Measurements from ENCODE around the gene ARSD. TPM values are rescaled to one million over a fixed set of nuclear protein-coding genes. Genes with fewer than 3 reads are reported as not detected.

ARSD gene
- total RNA-seq, 1 donor from 2014 or later: 55.5 TPM

DNA sequence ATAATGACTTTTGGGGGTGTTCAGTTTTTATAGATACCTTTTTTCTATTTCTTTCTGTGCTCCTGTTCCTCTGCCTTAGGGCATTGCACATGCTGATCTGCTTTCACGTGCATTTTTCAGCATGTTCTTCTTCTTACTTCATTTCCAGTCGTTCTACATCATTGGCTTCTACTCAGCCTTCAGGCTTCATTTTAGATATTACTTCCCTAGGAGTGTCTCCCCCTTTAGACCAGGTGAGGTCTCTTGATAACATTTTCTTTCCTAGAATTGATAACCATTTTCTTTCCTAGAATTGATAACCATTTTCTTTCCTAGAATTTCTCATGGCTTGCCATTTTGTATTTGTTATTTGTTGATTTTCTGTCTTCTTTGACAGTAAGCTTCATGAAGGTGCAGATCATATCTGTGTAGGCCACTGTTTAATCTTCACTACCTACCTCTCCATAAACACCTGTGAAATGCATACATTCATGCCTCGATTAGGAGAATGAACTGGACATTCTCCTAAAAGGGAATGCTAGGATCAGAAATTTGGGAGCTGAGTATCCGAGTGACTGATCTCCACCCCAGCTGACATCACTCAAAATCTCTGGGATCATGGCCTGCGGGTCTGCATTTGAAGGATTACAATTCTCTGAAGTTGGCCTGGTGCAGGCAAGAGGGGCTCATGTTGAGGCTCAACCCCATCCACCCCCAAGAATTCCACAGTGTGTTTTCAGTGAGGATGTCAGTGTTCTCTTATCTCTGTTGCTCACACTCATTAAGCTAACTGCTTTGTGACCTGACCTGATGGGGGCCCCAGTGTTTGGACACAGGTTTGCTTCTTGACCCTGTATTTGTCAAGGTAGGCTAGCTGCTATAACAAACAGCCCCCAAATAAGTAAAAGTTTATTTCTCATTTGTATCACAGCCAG is 54.7 kb downstream of the ARSD start:
- DNase-seq (ENCODE audit: low spot score in 2 of 2, unreplicated experiment in 2 of 2): no peak
- Mint-ChIP-seq H3K27me3 (ENCODE audit: low read depth) (no peaks in the 10 kb centered on the region), H3K36me3 (peaks cover 65% of the 10 kb centered on the region), H3K4me3 (no peak overlapping the region), H3K27ac (no peak overlapping the region), H3K9me3 (peaks cover 33% of the 10 kb centered on the region), H3K4me1 (peaks cover 7% of the 10 kb centered on the region)
- TF ChIP-seq, protein P1, sequence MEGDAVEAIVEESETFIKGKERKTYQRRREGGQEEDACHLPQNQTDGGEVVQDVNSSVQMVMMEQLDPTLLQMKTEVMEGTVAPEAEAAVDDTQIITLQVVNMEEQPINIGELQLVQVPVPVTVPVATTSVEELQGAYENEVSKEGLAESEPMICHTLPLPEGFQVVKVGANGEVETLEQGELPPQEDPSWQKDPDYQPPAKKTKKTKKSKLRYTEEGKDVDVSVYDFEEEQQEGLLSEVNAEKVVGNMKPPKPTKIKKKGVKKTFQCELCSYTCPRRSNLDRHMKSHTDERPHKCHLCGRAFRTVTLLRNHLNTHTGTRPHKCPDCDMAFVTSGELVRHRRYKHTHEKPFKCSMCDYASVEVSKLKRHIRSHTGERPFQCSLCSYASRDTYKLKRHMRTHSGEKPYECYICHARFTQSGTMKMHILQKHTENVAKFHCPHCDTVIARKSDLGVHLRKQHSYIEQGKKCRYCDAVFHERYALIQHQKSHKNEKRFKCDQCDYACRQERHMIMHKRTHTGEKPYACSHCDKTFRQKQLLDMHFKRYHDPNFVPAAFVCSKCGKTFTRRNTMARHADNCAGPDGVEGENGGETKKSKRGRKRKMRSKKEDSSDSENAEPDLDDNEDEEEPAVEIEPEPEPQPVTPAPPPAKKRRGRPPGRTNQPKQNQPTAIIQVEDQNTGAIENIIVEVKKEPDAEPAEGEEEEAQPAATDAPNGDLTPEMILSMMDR (IDR thresholded peaks at IDR 0.05; ENCODE audit: unreplicated experiment): no peak

DNA sequence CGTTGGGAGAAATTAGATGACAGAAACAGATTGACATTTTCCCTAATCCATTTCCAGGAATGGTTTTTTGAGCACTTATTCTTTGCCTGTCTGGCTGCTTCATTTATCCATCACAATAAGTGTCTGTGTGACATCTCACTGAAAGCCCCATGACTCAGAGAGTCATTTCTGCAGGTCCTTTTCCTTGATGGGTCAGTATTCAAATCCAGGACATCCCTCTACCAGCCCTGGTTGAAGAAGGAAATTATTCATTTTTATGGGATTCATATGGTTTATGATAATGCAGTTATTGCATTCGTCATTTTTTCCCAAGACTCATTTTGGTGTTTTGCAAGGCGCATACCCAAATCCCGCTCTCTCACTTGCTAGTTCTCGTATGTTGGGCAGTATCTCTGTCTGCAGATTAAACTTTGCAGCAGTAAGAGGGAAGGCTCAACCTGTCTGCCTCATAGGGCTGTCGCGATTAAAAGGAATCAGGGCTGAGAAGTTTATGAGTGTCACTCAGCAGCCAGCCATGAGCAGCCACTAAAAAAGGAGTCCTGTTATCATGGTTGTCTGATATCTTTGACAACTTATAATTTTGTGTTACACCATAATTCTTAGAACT is 56.4 kb downstream of the ARSD start:
- no peak overlapping the region for H3K4me3 Mint-ChIP-seq
- peaks cover 72% of the 10 kb centered on the region for H3K36me3 Mint-ChIP-seq
- H3K4me1 Mint-ChIP-seq: peaks cover 7% of the 10 kb centered on the region
- H3K9me3 Mint-ChIP-seq: peaks cover 41% of the 10 kb centered on the region
- peak overlapping the region; percentile 58 for H3K27ac Mint-ChIP-seq
- no peaks in the 10 kb centered on the region for H3K27me3 Mint-ChIP-seq (ENCODE audit: low read depth)
- no peak for DNase-seq (ENCODE audit: low spot score in 2 of 2, unreplicated experiment in 2 of 2)
- TF ChIP-seq, protein P1 (IDR thresholded peaks at IDR 0.05; ENCODE audit: unreplicated experiment): no peak

DNA sequence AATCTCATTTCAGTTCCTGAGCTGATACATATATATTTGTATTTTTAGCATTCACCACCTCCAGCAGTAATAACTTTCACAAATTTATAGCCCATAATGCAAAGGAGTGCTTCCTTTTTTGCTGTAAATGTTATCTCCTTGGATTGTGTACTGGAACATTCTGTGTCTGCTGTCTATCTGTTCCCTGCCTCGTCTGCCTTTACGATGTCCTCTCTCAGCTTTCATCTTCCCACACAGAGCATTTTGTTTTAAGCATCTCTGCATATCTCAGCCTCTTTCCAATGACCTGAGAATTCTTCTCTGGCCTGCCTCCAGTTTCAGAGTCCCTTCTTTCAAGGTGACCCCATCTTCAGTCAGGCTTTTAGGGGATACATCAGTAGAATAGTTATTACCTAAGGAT is 57.3 kb downstream of the ARSD start:
- TF ChIP-seq, protein P1 (IDR thresholded peaks at IDR 0.05; ENCODE audit: unreplicated experiment): no peak
- no peak for DNase-seq (ENCODE audit: low spot score in 2 of 2, unreplicated experiment in 2 of 2)
- Mint-ChIP-seq H3K36me3 (peaks cover 70% of the 10 kb centered on the region), H3K4me1 (peaks cover 14% of the 10 kb centered on the region), H3K9me3 (peaks cover 41% of the 10 kb centered on the region), H3K27ac (peak overlapping the region; percentile 13), H3K4me3 (no peak overlapping the region), H3K27me3 (ENCODE audit: low read depth) (no peaks in the 10 kb centered on the region)

DNA sequence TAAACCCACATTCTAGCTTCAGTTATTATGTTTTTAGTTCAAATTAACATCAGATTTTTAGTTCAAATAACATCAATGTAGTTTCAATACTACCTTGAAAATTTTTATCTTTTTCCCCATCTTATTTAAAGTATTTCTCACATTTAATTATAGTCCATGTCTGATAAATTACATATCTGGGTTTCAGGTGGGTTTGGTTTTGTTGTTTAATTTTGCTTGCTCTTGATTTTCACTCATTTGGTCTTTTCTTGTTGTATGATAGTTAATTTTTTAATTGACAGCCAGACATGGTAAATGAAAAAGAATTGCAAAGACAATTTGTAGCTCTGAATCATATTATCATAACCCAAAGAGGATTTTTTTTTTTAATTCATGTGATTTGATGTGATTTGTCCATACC is 58.5 kb downstream of the ARSD start:
- TF ChIP-seq, protein P1 (IDR thresholded peaks at IDR 0.05; ENCODE audit: unreplicated experiment): no peak
- peaks cover 69% of the 10 kb centered on the region for H3K36me3 Mint-ChIP-seq

DNA sequence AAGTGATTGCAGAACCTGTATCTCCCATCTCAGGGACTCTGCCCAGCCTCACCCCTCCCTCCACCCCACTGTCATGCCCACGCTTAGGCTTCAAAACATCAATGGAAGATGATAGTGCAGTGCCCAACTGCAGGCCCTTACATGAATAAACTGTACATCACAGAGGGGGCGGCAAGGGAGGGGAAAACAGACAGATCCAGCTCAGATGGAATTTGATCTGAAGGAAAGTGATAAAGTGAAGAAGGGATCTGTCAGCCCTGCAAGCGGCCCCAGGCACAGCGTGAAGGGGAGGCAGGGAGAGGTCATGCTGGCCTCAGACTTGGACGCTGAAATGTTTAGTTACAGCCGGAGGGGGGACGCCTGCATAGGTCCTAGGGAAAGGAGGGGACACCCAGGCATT is 61.9 kb downstream of the ARSD start:
- no peak for DNase-seq (ENCODE audit: low spot score in 2 of 2, unreplicated experiment in 2 of 2)
- Mint-ChIP-seq H3K4me1 (peaks cover 24% of the 10 kb centered on the region), H3K27ac (peak overlapping the region; percentile 7), H3K9me3 (peaks cover 18% of the 10 kb centered on the region), H3K36me3 (peaks cover 57% of the 10 kb centered on the region), H3K27me3 (ENCODE audit: low read depth) (no peaks in the 10 kb centered on the region), H3K4me3 (no peak overlapping the region)
- TF ChIP-seq, protein P1 (IDR thresholded peaks at IDR 0.05; ENCODE audit: unreplicated experiment): no peak

More for the DNA sequence above, 58.5 kb downstream of the ARSD start:
- H3K27ac Mint-ChIP-seq: no peak overlapping the region
- H3K9me3 Mint-ChIP-seq: peaks cover 39% of the 10 kb centered on the region
- H3K27me3 Mint-ChIP-seq (ENCODE audit: low read depth): no peaks in the 10 kb centered on the region
- no peak for DNase-seq (ENCODE audit: low spot score in 2 of 2, unreplicated experiment in 2 of 2)
- no peak overlapping the region for H3K4me3 Mint-ChIP-seq
- peaks cover 16% of the 10 kb centered on the region for H3K4me1 Mint-ChIP-seq
